ENCODE results near the gene VIPR2.

The VIPR2 gene

DNA sequence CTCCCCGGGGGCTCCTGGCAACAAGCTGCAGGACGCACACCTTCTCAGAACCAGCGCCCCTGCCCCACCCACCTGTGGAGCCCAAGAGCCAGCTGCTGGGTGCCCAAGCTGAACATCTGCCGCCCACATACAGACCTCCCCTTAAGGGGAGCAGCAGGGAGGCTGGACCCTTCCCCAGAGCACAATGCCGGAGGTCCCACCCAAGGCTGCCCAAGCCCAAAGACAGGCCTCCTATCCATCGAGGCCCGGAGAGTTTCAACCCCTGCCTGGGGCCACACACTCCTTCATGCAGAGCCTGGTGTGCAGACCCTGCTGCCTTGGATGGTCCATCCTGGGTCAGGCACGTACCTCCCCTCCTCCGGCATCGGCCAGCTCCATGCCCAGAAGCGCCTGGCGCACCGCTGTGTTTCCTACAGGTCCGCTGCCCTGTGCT lies 48.7 kb downstream of the VIPR2 start:
- no peak for TF ChIP-seq TSHZ2 (CRISPR knock-in tag; IDR thresholded peaks at IDR 0.05)
- TF ChIP-seq PPARA (CRISPR knock-in tag; IDR thresholded peaks at IDR 0.05; ENCODE audit: borderline replicate concordance) = no peak
- TF ChIP-seq, protein P1, sequence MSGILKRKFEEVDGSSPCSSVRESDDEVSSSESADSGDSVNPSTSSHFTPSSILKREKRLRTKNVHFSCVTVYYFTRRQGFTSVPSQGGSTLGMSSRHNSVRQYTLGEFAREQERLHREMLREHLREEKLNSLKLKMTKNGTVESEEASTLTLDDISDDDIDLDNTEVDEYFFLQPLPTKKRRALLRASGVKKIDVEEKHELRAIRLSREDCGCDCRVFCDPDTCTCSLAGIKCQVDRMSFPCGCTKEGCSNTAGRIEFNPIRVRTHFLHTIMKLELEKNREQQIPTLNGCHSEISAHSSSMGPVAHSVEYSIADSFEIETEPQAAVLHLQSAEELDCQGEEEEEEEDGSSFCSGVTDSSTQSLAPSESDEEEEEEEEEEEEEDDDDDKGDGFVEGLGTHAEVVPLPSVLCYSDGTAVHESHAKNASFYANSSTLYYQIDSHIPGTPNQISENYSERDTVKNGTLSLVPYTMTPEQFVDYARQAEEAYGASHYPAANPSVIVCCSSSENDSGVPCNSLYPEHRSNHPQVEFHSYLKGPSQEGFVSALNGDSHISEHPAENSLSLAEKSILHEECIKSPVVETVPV (CRISPR knock-in tag; IDR thresholded peaks at IDR 0.05) = no peak
- no peak for TF ChIP-seq ZNF565 (CRISPR knock-in tag; conservative IDR thresholded peaks at IDR 0.05; ENCODE audit: low read depth)
- no peak for TF ChIP-seq SNAI2 (CRISPR knock-in tag; IDR thresholded peaks at IDR 0.05)
- TF ChIP-seq, protein P2, sequence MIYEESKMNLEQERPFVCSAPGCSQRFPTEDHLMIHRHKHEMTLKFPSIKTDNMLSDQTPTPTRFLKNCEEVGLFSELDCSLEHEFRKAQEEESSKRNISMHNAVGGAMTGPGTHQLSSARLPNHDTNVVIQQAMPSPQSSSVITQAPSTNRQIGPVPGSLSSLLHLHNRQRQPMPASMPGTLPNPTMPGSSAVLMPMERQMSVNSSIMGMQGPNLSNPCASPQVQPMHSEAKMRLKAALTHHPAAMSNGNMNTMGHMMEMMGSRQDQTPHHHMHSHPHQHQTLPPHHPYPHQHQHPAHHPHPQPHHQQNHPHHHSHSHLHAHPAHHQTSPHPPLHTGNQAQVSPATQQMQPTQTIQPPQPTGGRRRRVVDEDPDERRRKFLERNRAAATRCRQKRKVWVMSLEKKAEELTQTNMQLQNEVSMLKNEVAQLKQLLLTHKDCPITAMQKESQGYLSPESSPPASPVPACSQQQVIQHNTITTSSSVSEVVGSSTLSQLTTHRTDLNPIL (CRISPR knock-in tag; IDR thresholded peaks at IDR 0.05; ENCODE audit: low read depth) = no peak
- TF ChIP-seq ESRRG (CRISPR knock-in tag; IDR thresholded peaks at IDR 0.05) = no peak
- TF ChIP-seq OSR1 (CRISPR knock-in tag; IDR thresholded peaks at IDR 0.05) = no peak
- TF ChIP-seq ZNF8 (CRISPR knock-in tag; IDR thresholded peaks at IDR 0.05) = no peak
- no peak for TF ChIP-seq ZFP30 (CRISPR knock-in tag; IDR thresholded peaks at IDR 0.05)
- no peak for TF ChIP-seq GLIS3 (CRISPR knock-in tag; IDR thresholded peaks at IDR 0.05)
- no peak for ATAC-seq

DNA sequence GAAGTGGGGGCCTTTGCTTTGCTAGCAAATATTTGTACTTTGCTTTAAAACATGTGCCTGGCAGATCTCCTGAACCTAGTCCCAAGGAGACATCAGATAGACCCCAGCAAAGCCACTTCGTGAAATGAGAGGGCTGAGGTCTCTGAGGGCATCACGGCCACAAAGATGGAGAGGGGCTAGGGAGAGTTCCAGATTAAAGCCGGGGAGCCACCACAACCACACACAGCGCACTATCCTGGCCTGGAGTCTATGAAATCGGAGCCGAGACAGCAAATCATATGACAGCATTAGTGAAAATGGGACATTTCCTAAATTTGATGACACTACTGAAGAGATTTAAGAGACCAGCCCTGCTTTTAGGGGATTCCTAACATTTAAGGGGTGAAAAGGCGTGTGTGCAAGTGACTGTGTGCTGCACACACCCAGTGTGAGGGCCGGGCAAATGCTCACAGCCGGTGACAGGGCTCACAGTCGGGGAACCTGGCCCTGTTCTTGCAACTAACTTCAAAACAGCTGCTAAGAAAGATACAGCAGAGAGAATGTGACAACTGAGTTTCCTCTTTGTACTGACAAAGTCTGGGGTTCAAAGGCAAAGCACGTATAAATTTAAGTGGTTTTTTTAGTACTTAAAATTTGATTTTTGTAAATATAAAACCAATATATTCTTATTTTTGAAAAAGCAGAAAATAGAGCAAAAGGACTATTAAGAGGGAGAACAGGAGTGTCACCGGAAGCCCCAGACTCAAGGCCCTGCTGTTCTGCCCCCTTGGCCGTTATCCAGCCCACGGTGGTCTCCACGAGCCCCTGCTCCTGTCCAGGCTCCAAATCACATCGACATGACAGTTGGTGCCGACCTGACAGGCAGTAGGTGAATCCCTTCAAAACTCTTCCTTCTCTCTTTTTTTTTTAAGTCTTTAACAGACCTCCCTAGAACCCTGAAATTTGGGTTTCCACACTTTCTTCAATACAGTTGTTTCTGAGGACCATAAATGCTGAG lies 49.5 kb downstream of the VIPR2 start:
- no peak for ATAC-seq
- TF ChIP-seq ISL1 (CRISPR knock-in tag; IDR thresholded peaks at IDR 0.05) (no peak), ZNF70 (CRISPR knock-in tag; IDR thresholded peaks at IDR 0.05) (no peak), TSHZ2 (CRISPR knock-in tag; IDR thresholded peaks at IDR 0.05) (no peak), ZNF565 (CRISPR knock-in tag; conservative IDR thresholded peaks at IDR 0.05; ENCODE audit: low read depth) (no peak), CSDC2 (CRISPR knock-in tag; IDR thresholded peaks at IDR 0.05) (no peak), SNAI2 (CRISPR knock-in tag; IDR thresholded peaks at IDR 0.05) (no peak), ESRRG (CRISPR knock-in tag; IDR thresholded peaks at IDR 0.05) (no peak), ARNTL (CRISPR knock-in tag; IDR thresholded peaks at IDR 0.05; ENCODE audit: borderline replicate concordance, low read depth) (no peak), TCF4 (CRISPR knock-in tag; IDR thresholded peaks at IDR 0.05; ENCODE audit: borderline replicate concordance) (no peak), BACH2 (CRISPR knock-in tag; IDR thresholded peaks at IDR 0.05; ENCODE audit: borderline replicate concordance) (no peak), PPARA (CRISPR knock-in tag; IDR thresholded peaks at IDR 0.05; ENCODE audit: borderline replicate concordance) (no peak), TOX (CRISPR knock-in tag; IDR thresholded peaks at IDR 0.05; ENCODE audit: borderline replicate concordance) (no peak), OSR1 (CRISPR knock-in tag; IDR thresholded peaks at IDR 0.05) (no peak), GLIS3 (CRISPR knock-in tag; IDR thresholded peaks at IDR 0.05) (no peak), ZFP30 (CRISPR knock-in tag; IDR thresholded peaks at IDR 0.05) (no peak)
- TF ChIP-seq, protein P1 (CRISPR knock-in tag; IDR thresholded peaks at IDR 0.05) = no peak
- TF ChIP-seq, protein P3, sequence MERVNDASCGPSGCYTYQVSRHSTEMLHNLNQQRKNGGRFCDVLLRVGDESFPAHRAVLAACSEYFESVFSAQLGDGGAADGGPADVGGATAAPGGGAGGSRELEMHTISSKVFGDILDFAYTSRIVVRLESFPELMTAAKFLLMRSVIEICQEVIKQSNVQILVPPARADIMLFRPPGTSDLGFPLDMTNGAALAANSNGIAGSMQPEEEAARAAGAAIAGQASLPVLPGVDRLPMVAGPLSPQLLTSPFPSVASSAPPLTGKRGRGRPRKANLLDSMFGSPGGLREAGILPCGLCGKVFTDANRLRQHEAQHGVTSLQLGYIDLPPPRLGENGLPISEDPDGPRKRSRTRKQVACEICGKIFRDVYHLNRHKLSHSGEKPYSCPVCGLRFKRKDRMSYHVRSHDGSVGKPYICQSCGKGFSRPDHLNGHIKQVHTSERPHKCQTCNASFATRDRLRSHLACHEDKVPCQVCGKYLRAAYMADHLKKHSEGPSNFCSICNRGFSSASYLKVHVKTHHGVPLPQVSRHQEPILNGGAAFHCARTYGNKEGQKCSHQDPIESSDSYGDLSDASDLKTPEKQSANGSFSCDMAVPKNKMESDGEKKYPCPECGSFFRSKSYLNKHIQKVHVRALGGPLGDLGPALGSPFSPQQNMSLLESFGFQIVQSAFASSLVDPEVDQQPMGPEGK (CRISPR knock-in tag; IDR thresholded peaks at IDR 0.05; ENCODE audit: borderline replicate concordance) = no peak
- TF ChIP-seq, protein P4, sequence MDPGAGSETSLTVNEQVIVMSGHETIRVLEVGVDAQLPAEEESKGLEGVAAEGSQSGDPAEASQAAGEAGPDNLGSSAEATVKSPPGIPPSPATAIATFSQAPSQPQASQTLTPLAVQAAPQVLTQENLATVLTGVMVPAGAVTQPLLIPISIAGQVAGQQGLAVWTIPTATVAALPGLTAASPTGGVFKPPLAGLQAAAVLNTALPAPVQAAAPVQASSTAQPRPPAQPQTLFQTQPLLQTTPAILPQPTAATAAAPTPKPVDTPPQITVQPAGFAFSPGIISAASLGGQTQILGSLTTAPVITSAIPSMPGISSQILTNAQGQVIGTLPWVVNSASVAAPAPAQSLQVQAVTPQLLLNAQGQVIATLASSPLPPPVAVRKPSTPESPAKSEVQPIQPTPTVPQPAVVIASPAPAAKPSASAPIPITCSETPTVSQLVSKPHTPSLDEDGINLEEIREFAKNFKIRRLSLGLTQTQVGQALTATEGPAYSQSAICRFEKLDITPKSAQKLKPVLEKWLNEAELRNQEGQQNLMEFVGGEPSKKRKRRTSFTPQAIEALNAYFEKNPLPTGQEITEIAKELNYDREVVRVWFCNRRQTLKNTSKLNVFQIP (CRISPR knock-in tag; IDR thresholded peaks at IDR 0.05; ENCODE audit: borderline replicate concordance, low read depth) = no peak
